Neuronal stem cell (in vitro differentiated cells): ENCODE measurements around the gene SLC6A3.
A peak's percentile ranks its signal among the peaks of the same experiment; 100 is the strongest.

ENCODE experiments used
- DNase-seq: peaks from one replicate; pipeline ENCODE4 v3.0.0-alpha.2; 2013; ENCODE audit warnings: low spot score
- H2AFZ ChIP-seq: one replicate; pipeline ENCODE4 v1.6.1; 2013; ENCODE audit warnings: mild to moderate bottlenecking, low read length, inconsistent platforms
- H2AK5ac ChIP-seq: 2 replicates; pipeline ENCODE4 v1.6.1; 2013; ENCODE audit warnings: low read depth, mild to moderate bottlenecking, inconsistent platforms, low read length, moderate library complexity, mixed read lengths
- H2BK120ac ChIP-seq: 2 replicates; pipeline ENCODE4 v1.6.1; 2013; ENCODE audit warnings: low read depth, mild to moderate bottlenecking, inconsistent platforms, low read length, moderate library complexity, mixed read lengths
- H2BK12ac ChIP-seq: one replicate; pipeline ENCODE4 v1.6.1; 2013; ENCODE audit warnings: low read length, inconsistent platforms
- H2BK15ac ChIP-seq: 2 replicates; pipeline ENCODE4 v1.6.1; 2013; ENCODE audit warnings: mild to moderate bottlenecking, low read length, inconsistent platforms, mixed read lengths
- H2BK5ac ChIP-seq: one replicate; pipeline ENCODE4 v1.6.1; 2013; ENCODE audit warnings: inconsistent platforms, mild to moderate bottlenecking, low read length, moderate library complexity
- H3K14ac ChIP-seq: one replicate; pipeline ENCODE4 v1.6.1; 2013; ENCODE audit warnings: low read length, inconsistent platforms
- H3K18ac ChIP-seq: 2 replicates; pipeline ENCODE4 v1.6.1; 2013; ENCODE audit warnings: low read length, inconsistent platforms
- H3K23ac ChIP-seq: 2 replicates; pipeline ENCODE4 v1.6.1; 2013; ENCODE audit warnings: low read depth, mild to moderate bottlenecking, mixed read lengths, low read length, inconsistent platforms; ENCODE audit not compliant: poor library complexity
- H3K27ac ChIP-seq: replicated peaks from 3 replicates; pipeline ENCODE4 v1.5.1; 2013; ENCODE audit warnings: low read length, inconsistent platforms
- H3K27me3 ChIP-seq, 3 experiments: 2 replicates each; pipeline ENCODE4 v1.6.1; 2013; ENCODE audit warnings: low read length in 3 of 3, mild to moderate bottlenecking in 2 of 3, inconsistent platforms in 1 of 3, low read depth in 1 of 3, mixed read lengths in 1 of 3, moderate library complexity in 1 of 3; ENCODE audit not compliant: control insufficient read depth in 3 of 3, insufficient read depth in 3 of 3
- H3K36me3 ChIP-seq, 2 donors: replicated peaks in 1 of 2; 2 replicates each; pipeline ENCODE4 v1.6.1; 2013; ENCODE audit warnings: low read length in 2 of 2; ENCODE audit not compliant: control insufficient read depth in 2 of 2, insufficient read depth in 2 of 2
- H3K4ac ChIP-seq: 2 replicates; pipeline ENCODE4 v1.6.1; 2013; ENCODE audit warnings: inconsistent platforms, mild to moderate bottlenecking, low read length, moderate library complexity
- H3K4me1 ChIP-seq, 2 donors: 1 replicate in 1 of 2; 2 replicates in 1 of 2; pipeline ENCODE4 v1.6.1; 2013; ENCODE audit warnings: low read length in 2 of 2, low read depth in 1 of 2; ENCODE audit not compliant: control insufficient read depth in 2 of 2, insufficient read depth in 1 of 2
- H3K4me2 ChIP-seq: one replicate; pipeline ENCODE4 v1.6.1; 2013; ENCODE audit warnings: mild to moderate bottlenecking, low read length, inconsistent platforms; ENCODE audit not compliant: insufficient read depth, poor library complexity, severe bottlenecking
- H3K4me3 ChIP-seq, 2 donors: 2 replicates each; pipeline ENCODE4 v1.5.1; 2013; ENCODE audit warnings: low read length in 2 of 2, mild to moderate bottlenecking in 2 of 2, inconsistent platforms in 1 of 2, moderate library complexity in 1 of 2
- H3K79me1 ChIP-seq: one replicate; pipeline ENCODE4 v1.6.1; 2013; ENCODE audit warnings: low read depth, mild to moderate bottlenecking, inconsistent platforms, low read length, moderate library complexity
- H3K9ac ChIP-seq: one replicate; pipeline ENCODE4 v1.6.1; 2013; ENCODE audit warnings: mild to moderate bottlenecking, low read depth, low read length, inconsistent platforms; ENCODE audit not compliant: poor library complexity
- H3K9me3 ChIP-seq, 2 donors: replicated peaks in 1 of 2; 2 replicates each; pipeline versions ENCODE3 to v1.6.1; 2013; ENCODE audit warnings: low read length in 2 of 2, mild to moderate bottlenecking in 2 of 2, inconsistent platforms in 1 of 2, low read depth in 1 of 2, mixed read lengths in 1 of 2, moderate library complexity in 1 of 2; ENCODE audit not compliant: control insufficient read depth in 2 of 2, insufficient read depth in 1 of 2
- H4K8ac ChIP-seq: one replicate; pipeline ENCODE4 v1.6.1; 2013; ENCODE audit warnings: low read depth, mild to moderate bottlenecking, inconsistent platforms, low read length, moderate library complexity
- H4K91ac ChIP-seq: one replicate; pipeline ENCODE4 v1.6.1; 2013; ENCODE audit warnings: low read length, low read depth, mild to moderate bottlenecking, inconsistent platforms; ENCODE audit not compliant: poor library complexity
- WGBS, 2 donors: extraction: QIAGEN DNeasy Blood & Tissue Kit; methylation state at CpG; one replicate each; pipeline ENCODE4 v1.1.7; 2013; ENCODE audit warnings: missing lambda C conversion rate in 2 of 2, mixed read lengths in 1 of 2; ENCODE audit not compliant: insufficient read length in 2 of 2, insufficient replicate concordance in 1 of 2; ENCODE audit errors: extremely low coverage in 2 of 2; 5-methylcytosine and 5-hydroxymethylcytosine counted together

Gene SLC6A3

GRCh38 chr5:1392801-1393565 is 52.3 kb downstream of the SLC6A3 start:
- Histone ChIP-seq H3K9me3 (peaks cover 0 to 2% of the 10 kb centered on the region in 2 donors), H3K18ac (no peak overlapping the region), H3K27ac (no peak overlapping the region), H2BK12ac (no peak overlapping the region), H4K8ac (peak overlapping the region; percentile 31), H3K4me2 (peak overlapping the region; percentile 4), H3K9ac (no peak overlapping the region), H2BK5ac (peak overlapping the region; percentile 35), H3K23ac (peak overlapping the region; percentile 82), H3K27me3 (peaks cover 2 to 65% (median 9%) of the 10 kb centered on the region in 3 experiments), H3K4me1 (no peaks in the 10 kb centered on the region), H3K4ac (no peak overlapping the region), H3K14ac (no peak overlapping the region), H2AK5ac (no peak overlapping the region), H2BK15ac (no peak overlapping the region), H4K91ac (no peak overlapping the region), H3K79me1 (no peaks in the 10 kb centered on the region), H3K4me3 (no peak overlapping the region), H3K36me3 (peaks cover 0 to 2% of the 10 kb centered on the region in 2 donors), H2BK120ac (no peak overlapping the region), H2AFZ (no peak overlapping the region)
- no CpG with 5 or more reads among the region's 22 CpGs for WGBS, 2 donors
- no peak for DNase-seq

- no peak overlapping the region for H3K18ac ChIP-seq
- DNase-seq = no peak
- peak overlapping the region; percentile 86 for H3K23ac ChIP-seq
- H4K8ac ChIP-seq = no peak overlapping the region
- H3K27ac ChIP-seq = no peak overlapping the region
- no peak overlapping the region for H2BK15ac ChIP-seq
- no peak overlapping the region for H4K91ac ChIP-seq
- H3K36me3 ChIP-seq = peaks cover 0 to 2% of the 10 kb centered on the region in 2 donors
- WGBS, 2 donors = no CpG with 5 or more reads among the region's 11 CpGs
- no peaks in the 10 kb centered on the region for H3K9me3 ChIP-seq
- H3K79me1 ChIP-seq = no peaks in the 10 kb centered on the region
- no peak overlapping the region for H3K4ac ChIP-seq
- peaks cover 4 to 73% (median 16%) of the 10 kb centered on the region in 3 experiments for H3K27me3 ChIP-seq
- H2AK5ac ChIP-seq = peak overlapping the region; percentile 30
- H3K4me1 ChIP-seq = no peaks in the 10 kb centered on the region
- no peak overlapping the region for H3K9ac ChIP-seq
- no peak overlapping the region for H3K4me2 ChIP-seq
- H2BK5ac ChIP-seq = peak overlapping the region; percentile 35
- no peak overlapping the region for H3K14ac ChIP-seq
- no peak overlapping the region for H3K4me3 ChIP-seq
- no peak overlapping the region for H2AFZ ChIP-seq
- H2BK120ac ChIP-seq = no peak overlapping the region
- H2BK12ac ChIP-seq = no peak overlapping the region
These were observed 53.0 kb downstream of the SLC6A3 start for GRCh38 chr5:1392261-1392660.

GRCh38 chr5:1391691-1392090 is 53.5 kb downstream of the SLC6A3 start:
- H2BK5ac ChIP-seq = no peak overlapping the region
- no peak overlapping the region for H2BK120ac ChIP-seq
- H2BK12ac ChIP-seq = no peak overlapping the region
- no peaks in the 10 kb centered on the region for H3K4me1 ChIP-seq
- no peak overlapping the region for H4K8ac ChIP-seq
- H3K18ac ChIP-seq = no peak overlapping the region
- H3K4me3 ChIP-seq = no peak overlapping the region
- WGBS, 2 donors = no CpG with 5 or more reads among the region's 11 CpGs
- H3K4ac ChIP-seq = no peak overlapping the region
- peak overlapping the region; percentile 35 for H2AK5ac ChIP-seq
- no peak overlapping the region for H2AFZ ChIP-seq
- H3K23ac ChIP-seq = no peak overlapping the region
- peaks cover 10 to 76% (median 21%) of the 10 kb centered on the region in 3 experiments for H3K27me3 ChIP-seq
- no peak overlapping the region for H4K91ac ChIP-seq
- H3K36me3 ChIP-seq = peaks cover 0 to 2% of the 10 kb centered on the region in 2 donors
- no peak overlapping the region for H3K9ac ChIP-seq
- no peak overlapping the region for H3K14ac ChIP-seq
- H3K4me2 ChIP-seq = no peak overlapping the region
- no peak for DNase-seq
- H3K9me3 ChIP-seq = no peaks in the 10 kb centered on the region
- no peak overlapping the region for H3K27ac ChIP-seq
- no peak overlapping the region for H2BK15ac ChIP-seq
- no peaks in the 10 kb centered on the region for H3K79me1 ChIP-seq

- no peak overlapping the region for H2BK15ac ChIP-seq
These were observed 54.2 kb downstream of the SLC6A3 start for GRCh38 chr5:1390861-1391600.

More at GRCh38 chr5:1390861-1391600, 54.2 kb downstream of the SLC6A3 start:
- Histone ChIP-seq H3K4me1 (peaks cover 3 to 4% of the 10 kb centered on the region in 2 donors), H2BK120ac (no peak overlapping the region), H2AK5ac (peak overlapping the region; percentile 35), H3K4ac (no peak overlapping the region), H3K27me3 (peaks cover 11 to 76% (median 28%) of the 10 kb centered on the region in 3 experiments), H4K91ac (no peak overlapping the region), H3K36me3 (peaks cover 0 to 2% of the 10 kb centered on the region in 2 donors), H3K79me1 (no peaks in the 10 kb centered on the region), H3K14ac (no peak overlapping the region), H3K27ac (no peak overlapping the region), H3K4me2 (no peak overlapping the region), H3K4me3 (no peak overlapping the region), H3K9me3 (no peaks in the 10 kb centered on the region), H3K18ac (peak overlapping the region; percentile 60), H4K8ac (no peak overlapping the region), H2BK12ac (no peak overlapping the region), H2AFZ (no peak overlapping the region), H2BK5ac (no peak overlapping the region), H3K23ac (peak overlapping the region; percentile 62), H3K9ac (peak overlapping the region; percentile 0)
- no CpG with 5 or more reads among the region's 21 CpGs for WGBS, 2 donors
- no peak for DNase-seq
